ENCODE results near the gene CDK9.
"Not testable (repeated sequence)": the region's sequence is repeated elsewhere in the genome, so short reads cannot be mapped to it uniquely, and the experiment has no call there.

Gene CDK9

DNA sequence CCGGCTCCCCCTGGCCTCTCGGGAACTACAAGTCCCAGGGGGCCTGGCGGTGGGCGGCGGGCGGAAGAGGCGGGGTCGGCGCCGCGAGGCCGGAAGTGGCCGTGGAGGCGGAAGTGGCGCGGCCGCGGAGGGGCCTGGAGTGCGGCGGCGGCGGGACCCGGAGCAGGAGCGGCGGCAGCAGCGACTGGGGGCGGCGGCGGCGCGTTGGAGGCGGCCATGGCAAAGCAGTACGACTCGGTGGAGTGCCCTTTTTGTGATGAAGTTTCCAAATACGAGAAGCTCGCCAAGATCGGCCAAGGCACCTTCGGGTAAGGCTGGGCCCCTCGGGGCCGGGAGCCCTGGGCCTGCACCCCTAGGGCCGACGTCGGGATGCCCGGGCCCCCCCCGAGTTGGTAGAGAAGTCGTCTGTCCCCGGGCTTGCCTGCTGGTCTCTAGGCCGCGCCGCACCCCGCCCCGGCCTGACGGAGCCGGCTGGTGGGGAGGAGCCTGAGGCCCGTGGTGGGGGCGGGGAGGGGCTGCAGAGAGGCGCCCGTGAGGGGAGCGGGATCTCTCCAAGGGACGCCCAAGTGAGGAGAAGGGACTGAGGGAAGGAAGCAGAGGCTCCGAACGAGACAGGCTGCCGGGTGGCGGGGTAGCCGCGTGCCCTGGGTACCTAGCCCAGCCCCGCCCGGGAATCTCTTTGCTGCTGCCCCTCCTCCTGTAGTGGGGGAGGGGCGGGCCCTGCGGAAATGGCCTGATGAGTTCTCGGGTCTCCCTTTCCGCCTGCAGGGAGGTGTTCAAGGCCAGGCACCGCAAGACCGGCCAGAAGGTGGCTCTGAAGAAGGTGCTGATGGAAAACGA is at the start of gene CDK9:
TSS of gene CDK9 (plus strand) at position 102 of the 840 bp plus-strand sequence. CDS start at position 217, 115 bp downstream.
- peak in 1 of 2 experiments; percentile 68 for DNase-seq (ENCODE audit: low read depth in 2 of 2)

DNA sequence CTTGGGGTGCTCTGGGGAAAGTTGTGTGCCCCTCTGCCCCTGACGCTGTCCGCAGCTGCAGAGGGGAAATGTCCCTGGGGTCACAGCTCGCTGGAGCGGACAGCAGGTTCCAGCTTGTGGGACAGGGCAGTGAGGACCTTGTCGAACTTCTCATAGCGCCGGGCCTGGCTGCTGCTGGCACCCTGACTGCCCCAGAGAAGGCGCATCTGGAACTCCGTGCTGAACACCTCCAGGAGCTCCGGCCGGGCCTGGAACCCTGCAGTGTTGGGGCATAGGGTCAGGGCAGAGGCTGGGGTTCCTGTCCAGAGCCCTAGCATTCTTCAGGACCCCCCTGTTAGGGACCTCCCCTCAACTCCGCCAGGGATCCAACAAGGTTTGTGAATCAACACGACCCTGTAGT is 47.2 kb upstream of the CDK9 start:
- DNase-seq (ENCODE audit: low read depth in 2 of 2) = no peak

DNA sequence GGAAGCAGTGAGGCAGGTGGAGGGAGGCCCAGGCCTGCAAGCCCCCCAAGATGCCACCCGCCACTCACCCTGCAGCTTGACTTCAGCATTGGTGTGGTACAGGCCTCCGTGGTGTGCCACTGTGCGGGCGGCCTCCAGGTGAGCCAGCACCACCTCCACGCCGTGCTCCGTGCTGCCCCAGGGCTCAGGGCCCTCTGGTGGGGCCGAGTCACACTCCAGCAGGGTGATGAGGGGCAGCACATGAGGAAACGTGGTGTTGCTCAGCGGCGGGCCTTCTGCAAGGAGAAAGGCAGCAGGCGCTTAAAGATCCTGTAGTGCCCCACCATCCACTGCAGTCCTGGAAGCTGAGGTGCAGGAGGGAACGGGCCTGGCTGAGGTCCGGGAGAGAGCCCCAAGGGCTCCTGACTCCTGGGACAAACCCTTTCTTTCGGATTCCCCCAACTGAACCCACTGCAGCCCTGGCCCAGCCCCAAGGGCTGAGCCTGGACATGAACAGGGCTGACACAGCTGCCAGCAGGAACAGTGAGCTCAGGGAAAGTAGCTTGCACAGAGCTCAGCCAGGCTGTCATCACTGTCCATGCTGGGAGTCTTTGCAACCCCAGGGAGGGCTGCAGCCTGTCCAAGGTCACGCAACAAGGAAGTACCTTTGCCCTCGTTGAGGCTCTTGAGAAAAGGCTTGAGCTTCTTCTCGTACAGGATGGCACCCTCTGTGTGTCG is 46.1 kb upstream of the CDK9 start:
- no peak for DNase-seq (ENCODE audit: low read depth in 2 of 2)

DNA sequence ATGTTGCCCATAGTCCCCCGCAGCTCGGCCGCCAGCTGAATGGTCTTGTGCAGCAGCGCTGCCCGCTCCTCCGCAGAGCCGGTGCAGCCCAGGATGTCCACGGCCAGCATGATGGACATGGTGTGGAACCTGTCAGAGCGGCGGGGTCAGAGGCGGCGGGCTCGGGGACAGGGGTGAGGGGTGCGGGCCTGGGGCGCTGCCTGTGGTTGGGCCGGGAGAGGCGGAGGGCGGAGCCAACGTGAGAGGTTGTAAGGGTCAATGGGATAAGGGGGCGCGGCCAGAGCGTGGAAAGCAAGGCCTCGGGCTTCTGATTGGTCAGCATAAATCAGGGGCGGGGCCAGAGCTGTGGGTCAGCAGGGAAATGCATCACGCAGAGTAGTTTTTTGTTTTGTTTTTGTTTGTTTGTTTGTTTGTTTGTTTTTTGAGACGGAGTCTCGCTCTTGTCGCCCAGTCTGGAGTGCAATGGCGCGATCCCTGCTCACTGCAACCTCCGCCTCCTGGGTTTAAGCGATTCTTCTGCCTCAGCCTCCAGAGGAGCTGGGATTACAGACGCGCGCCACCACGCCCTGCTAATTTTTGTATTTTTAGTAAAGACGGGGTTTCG is 43.9 kb upstream of the CDK9 start:
- DNase-seq (ENCODE audit: low read depth in 2 of 2) = no peak

DNA sequence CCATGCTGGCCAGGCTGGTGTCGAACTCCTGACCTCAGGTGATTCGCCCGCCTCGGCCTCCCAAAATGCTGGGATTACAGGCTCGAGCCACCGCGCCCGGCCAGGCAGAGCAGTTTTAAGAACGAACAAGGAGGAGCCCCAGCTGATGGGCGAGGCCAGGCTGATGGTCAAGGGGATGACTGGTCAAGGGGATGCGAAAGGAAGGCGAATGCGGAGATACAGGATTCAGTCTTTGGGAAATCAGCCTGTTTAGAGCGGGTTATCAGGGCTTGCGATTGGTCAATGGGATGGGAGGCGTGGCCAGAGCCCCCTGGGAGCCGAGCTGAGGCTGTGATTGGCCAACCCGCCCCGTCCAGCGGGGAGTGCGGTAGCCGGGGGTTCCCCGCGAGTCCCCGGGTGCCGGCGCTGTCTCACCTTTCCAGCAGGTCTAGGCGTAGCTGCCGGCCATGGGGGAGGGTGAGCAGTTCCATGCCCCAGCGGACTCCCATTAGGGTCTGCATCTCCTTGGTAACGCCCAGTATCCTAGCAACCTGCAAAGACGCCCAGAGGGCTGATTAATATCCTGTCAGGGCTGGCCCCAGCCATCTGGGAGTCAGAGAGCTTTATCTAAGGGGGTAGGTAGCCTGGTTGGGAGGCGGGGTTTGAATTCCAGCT is 43.3 kb upstream of the CDK9 start:
- peak in 1 of 2 experiments; percentile 26 for DNase-seq (ENCODE audit: low read depth in 2 of 2)

DNA sequence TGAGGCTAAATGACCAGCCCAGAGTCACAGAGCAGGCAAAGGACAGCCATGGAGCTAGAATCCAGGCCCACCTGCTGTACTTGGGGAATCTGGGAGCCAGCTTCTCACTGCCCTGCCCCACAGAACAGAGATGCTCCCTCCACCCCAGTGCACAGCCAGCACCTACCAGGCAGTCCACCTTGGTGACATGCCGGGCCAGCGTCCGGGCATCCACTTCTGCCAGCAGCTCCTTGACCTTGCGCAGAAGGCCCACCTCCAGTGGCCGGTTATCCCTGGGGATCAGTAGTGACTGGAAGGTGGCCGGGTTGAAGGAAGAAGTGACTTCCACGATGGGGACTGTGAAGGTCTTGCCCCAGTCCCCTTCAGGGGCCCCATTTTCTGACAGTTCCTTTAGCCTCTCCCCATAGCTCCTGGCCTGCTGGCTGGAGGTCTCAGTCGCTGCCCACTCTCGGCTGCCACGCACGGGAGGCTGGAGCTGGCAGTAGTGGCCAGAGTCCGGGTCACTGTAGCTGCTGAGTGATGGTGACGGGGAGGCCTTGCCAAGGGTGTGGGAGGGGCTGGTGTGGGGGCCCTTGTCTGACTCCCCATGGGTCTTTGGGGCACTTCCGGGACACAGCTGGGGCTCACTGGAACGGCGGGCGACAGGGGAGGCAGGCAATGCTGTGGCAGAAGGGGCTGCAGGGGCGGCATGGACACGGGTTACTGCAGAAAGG is 41.3 kb upstream of the CDK9 start:
- DNase-seq (ENCODE audit: low read depth in 2 of 2) = no peak

DNA sequence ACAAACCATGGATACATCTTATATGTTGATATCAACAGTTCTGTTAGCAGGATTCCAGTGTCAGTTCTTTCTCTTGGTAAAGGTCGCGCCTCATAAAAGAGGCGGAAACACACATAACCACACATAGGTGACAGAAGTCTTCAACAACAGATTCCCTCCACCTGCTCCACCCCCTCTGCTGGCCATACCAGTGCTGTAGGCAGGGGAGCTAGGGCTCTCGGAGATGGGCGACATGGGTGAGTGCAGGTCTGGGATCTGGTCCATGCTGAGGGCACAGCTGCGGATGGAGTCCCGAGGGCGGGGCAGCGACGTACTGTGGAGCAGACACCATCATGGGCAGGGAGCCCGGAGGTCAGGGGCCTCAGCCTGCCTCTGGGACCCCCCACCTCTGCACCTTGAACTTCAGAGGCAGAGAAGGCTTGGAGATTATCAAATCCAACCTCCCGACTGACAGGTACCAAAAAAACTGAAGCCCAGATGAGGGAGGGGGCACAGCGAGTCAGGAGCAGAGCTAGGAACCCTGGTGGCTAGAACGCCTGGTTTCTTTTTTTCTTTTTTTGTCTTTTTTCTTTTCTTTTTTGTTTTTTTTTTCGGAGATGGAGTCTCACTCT is 38.8 kb upstream of the CDK9 start:
- DNase-seq (ENCODE audit: low read depth in 2 of 2) = no peak

DNA sequence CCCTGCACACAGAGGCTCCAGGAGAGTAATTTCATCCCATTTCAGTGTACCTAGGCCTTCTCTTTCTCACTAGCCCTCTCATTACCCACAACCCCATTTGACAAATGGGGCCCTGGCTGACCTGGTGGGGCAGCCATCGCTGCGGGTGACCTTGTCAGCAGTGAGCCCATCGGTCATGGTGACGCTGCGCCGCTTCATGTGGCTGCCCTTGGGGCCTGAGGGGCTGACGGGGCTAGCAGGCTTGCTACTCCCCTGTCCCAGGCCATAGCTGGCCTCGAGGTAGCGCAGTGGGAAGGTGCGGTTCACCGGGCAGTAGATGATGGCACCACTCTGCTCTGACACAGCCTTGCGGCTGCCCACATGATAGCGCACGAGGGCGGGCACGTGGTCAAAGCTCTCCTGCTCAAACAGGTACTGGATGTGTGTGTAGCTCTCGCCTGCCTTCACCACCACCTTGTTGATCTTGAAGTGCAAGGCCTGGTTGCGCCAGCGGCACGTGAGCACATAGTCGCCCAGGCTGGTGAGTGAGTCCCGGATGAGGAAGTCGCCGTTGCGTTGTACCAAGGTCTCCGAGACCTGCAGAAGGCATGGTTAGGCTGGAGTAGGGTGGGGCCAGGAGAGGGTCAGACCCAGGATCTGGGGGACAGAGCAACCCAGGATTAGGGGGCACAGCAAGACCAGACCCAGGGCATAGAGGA is 36.6 kb upstream of the CDK9 start:
- DNase-seq (ENCODE audit: low read depth in 2 of 2) = no peak

DNA sequence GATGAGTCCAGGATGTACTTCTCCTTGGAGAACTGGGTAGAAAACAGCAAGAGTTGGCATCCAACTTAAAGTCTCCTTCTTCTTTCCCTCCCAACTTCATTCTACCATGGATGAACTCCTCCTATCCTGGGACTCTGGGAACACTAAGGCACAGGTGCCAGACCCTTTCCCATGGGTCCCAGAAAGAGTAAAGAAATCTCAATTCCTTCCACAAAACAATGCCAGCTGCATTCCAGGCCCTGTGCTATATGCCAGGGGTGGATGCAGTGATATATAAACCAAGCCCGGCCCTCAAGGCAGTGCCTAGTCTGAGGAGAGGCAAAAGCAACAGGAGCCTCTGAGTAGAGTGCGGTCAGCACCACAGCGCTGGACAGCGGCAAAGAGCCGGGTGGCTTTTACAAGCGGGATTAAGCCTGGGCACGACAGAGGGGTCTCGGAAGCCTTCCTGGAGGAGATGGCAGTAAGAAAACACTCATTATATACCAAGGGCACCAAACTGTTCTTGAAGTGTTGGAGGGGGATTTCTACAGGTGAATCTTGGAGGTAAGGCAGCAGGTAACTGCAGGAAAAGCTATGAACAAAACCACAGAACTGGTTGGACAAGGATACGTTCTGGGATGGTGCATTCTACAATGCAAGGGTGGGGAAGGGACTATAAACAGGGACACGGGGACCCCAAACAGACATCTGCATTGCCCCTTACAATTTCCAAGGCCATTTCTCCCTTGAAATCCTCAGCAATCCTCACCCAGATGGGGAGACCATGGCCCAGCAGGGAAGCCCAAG is 34.4 kb upstream of the CDK9 start:
- DNase-seq (ENCODE audit: low read depth in 2 of 2) = no peak

DNA sequence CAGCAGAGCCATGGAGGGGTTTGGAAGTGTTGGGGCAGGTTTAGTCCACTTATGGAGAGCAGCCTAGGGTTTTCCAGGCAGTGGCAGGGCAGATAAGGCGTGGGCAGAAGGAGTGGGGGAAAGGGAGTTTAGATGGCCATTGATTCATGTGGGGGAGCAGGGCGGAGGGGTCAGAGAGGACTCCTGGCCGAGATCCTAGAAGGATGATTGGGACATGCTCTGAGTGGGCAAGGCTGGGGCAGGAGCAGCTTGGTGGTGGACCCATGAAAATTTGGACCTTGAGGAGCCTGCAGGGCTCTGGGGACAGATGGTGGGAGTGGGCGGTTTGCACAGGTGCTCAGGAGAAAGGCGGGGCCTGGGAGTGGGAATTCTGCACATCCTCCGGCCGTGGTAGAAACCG is 32.7 kb upstream of the CDK9 start:
- no peak for DNase-seq (ENCODE audit: low read depth in 2 of 2)

DNA sequence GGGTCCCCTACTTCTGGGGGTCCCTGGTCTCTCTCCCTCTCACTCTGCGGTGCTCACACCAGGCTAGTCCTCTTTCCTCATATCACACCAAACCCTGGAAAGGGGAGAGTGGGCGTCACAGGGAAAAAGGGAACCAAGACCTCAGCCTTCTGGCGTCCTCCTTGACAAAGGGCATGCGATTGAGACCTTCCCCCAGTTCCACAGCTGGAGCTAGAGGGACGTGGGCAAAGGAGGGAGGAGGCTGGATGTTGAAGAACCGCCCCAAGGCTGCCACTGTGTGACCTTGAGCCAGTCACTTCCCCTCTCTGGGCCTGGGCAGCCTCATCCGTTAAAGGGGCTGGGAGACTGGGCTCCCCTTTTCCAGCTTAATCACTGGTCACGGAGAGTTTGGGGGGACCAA is 32.2 kb upstream of the CDK9 start:
- DNase-seq (ENCODE audit: low read depth in 2 of 2) = no peak

DNA sequence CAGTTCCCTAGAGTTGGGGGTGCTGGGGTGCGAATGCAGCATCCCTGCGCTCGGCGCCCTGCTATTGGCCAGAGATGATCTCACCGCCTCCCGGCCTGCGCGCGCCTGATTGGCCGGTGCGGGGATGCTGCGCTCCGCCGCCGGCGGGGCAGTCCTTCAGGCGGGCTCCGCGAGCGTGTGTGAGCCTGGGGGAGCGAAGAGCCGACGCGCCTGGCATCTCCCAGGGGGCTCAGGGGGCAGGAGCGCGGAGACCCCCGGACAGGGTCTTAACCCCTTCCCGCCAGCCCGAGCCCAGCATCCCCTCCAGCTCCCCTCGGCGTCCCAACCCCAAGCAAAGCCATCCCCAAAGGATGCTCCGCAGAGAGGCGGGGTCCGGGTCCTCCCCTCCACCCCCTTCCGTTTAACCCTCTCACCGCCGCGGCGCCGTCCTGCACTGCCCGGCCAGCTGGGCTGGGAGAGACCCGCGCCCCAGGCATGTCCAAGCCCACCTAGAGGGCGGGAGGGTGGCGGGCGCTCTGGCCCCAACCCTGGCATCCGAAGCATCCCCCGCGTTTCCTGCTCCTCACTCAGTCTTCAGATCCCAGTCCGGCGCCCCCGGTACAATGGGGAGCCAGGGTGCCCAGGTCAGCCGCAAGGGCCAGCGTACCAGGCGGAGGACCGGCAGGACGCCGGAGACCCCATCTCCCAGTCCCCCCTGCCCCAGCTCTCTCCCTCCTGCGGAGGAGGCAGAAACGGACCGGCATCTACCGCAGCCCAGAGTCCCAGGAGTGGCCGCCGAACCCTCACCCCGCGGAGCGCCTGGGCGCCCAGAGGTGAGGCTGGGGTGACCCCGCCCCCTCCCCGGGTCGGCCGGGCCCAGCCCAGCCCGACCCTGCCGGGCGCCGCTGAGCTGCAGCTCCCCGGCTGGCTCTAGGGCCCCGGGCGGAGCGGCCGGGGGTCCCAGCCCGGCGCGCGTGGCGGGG is 31.5 kb upstream of the CDK9 start:
- no peak for DNase-seq (ENCODE audit: low read depth in 2 of 2)

DNA sequence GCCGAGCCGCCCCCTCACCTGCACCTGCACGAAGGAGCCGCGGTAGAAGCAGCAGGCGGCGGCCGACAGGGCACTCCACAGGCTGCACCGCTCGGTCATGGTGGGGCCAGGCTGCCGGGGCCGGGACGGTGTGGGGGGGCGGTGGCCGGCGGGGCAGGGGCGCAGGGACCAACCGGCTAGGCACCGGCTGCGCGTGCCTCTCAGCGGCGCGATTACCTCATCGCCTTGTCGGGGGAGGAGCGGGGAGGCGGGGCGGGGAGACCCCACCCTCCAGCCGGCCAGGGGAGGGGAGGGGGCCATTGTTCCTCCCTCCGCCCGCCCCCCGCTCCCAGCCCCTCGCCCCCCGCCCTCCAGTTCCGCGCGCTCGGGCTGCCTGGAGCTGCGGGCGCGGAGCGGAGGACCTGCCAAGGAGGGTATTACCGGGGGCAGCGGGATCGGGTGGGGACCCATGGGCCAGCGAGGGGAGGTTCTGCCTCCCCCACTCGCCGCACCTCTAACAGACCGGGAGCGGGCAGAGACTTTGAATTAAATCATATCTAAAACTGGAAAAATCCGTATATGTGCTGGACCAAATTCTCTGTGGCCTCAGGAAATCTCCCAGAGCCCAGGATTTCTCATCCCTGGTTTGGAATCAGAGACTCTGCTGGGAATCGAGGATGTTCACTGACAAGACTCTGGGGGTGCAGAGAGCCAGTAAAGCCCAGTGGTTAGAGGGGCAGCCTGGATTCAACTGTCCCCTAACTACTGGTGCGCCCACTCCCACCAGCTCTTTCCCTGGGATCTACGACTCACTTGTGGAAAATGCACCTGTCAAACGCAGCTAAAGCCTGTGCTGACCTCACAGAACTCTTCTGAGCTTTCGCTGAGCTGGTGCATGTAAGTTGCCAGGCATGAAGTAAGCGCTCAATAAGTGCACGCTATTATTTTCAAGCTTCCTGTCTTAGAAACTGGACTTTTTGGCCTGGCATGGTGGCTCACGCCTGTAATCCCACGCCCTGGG is 30.5 kb upstream of the CDK9 start:
- DNase-seq (ENCODE audit: low read depth in 2 of 2) = no peak

DNA sequence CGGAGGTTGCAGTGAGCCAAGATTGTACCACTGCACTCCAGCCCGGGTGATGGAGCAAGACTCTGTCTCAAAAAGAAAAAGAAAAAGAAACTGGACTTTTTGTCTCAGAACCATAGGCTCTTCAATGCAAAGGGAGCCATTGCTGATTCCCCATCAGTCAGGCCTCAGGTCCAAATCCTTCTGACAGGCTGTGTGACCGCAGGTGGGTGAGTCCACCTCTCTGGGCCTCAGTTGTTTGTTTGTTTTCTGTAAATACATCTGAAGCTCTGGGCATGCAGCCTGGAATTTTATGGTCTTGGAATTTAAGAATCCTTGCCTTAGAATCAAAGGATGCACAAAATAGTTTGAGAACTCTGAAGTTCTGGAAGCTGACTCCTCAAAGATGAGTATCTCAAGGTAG is 29.6 kb upstream of the CDK9 start:
- DNase-seq (ENCODE audit: low read depth in 2 of 2) = no peak

DNA sequence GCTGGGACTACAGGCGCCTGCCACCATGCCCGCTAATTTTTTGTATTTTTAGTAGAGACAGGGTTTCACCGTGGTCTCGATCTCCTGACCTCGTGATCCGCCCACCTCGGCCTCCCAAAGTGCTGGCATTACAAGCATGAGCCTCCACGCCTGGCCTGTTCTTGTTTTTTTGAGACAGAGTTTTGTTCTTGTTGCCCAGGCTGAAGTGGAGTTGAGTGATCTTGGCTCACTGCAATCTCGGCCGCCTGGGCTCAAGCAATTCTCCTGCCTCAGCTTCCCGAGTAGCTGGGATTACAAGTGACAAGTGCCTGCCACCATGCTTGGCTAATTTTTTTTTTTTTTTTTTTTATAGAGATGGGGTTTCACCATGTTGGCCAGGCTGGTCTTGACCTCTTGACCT is 29.1 kb upstream of the CDK9 start:
- DNase-seq (ENCODE audit: low read depth in 2 of 2) = not testable (repeated sequence)

DNA sequence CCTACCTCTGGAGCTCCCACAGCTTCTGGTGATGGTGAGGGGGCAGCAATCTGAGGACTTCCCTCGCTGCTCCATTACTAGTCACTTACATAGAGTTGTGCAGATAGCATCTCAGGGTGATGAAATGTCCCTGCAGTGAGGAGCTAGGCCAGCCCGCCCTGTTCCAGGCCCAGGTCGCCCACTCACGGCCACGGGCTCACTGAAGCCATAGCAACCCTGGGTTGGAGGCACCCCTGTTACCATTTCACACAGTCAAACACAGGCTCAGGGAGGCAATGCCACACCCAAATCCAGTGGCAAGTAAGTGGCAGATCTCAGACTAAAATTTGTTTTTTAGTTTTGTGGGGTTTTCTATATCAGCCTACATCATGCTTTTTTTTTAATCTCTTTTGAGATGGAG is 27.0 kb upstream of the CDK9 start:
- DNase-seq (ENCODE audit: low read depth in 2 of 2) = no peak

DNA sequence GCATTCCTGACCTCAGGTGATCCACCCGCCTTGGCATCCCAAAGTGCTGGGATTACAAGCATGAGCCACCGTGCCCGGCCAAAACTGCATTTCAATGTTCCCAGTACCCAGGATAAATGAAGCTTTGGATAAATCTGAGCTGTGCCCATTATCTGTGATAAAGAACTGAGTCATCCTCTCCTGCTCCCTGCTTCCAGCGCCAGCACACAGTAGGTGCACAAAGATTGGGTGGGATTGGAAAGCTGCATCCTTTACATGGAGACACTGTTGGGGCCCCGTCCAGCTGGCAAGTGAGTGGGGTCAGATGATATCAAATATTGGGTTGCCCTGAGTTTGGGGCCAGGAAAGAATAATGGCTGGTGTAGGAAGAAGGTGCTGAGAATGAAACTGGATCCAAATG is 24.8 kb upstream of the CDK9 start:
- no peak for DNase-seq (ENCODE audit: low read depth in 2 of 2)
